CD14-positive monocyte (primary cell): ENCODE data around the gene FDPS. TPM values are rescaled to one million over a fixed set of nuclear protein-coding genes. Genes with fewer than 3 reads are reported as not detected.
A peak's percentile ranks its signal among the peaks of the same experiment; 100 is the strongest.

Source experiments
- DNase-seq, 3 donors: peaks; one replicate each; pipeline ENCODE4 v3.0.0-alpha.2; 2011 to 2022
- H2AFZ ChIP-seq: 2 replicates; pipeline ENCODE4 v1.6.0; 2012; ENCODE audit warnings: mild to moderate bottlenecking, low read depth, low read length, inconsistent platforms; ENCODE audit not compliant: insufficient read depth, poor library complexity, severe bottlenecking
- H3K27ac ChIP-seq, 2 donors: 1 replicate in 1 of 2; 2 replicates in 1 of 2; pipeline ENCODE4 v1.5.1; 2012 to 2013; ENCODE audit warnings: low read length in 2 of 2, control low read depth in 1 of 2, inconsistent platforms in 1 of 2, low read depth in 1 of 2, mild to moderate bottlenecking in 1 of 2
- H3K27me3 ChIP-seq, 2 donors: one replicate each; pipeline versions ENCODE4 v1.6.0 to v1.6.1; 2011 to 2013; ENCODE audit warnings: low read length in 2 of 2; ENCODE audit not compliant: control insufficient read depth in 2 of 2, insufficient read depth in 2 of 2
- H3K36me3 ChIP-seq, 2 donors: replicated peaks in 1 of 2; 1 replicate in 1 of 2; 2 replicates in 1 of 2; pipeline versions ENCODE4 v1.5.1 to v1.6.1; 2012 to 2013; ENCODE audit warnings: low read length in 2 of 2, control low read depth in 1 of 2, inconsistent platforms in 1 of 2, mild to moderate bottlenecking in 1 of 2; ENCODE audit not compliant: insufficient read depth in 2 of 2, control insufficient read depth in 1 of 2
- H3K4me1 ChIP-seq, 2 donors: 1 replicate in 1 of 2; 2 replicates in 1 of 2; pipeline versions ENCODE4 v1.5.1 to v1.6.1; 2012 to 2013; ENCODE audit warnings: low read length in 2 of 2, control low read depth in 1 of 2, inconsistent platforms in 1 of 2, mild to moderate bottlenecking in 1 of 2, moderate library complexity in 1 of 2; ENCODE audit not compliant: insufficient read depth in 2 of 2, control insufficient read depth in 1 of 2
- H3K4me2 ChIP-seq: replicated peaks from 2 replicates; pipeline ENCODE3; 2012; ENCODE audit warnings: low read length, moderate library complexity, mild to moderate bottlenecking; ENCODE audit not compliant: poor library complexity, severe bottlenecking; ENCODE audit errors: extremely low read depth
- H3K4me3 ChIP-seq, 3 experiments: fragments of 200-600 bp in 1 of 3; sonication (generic) in 1 of 3; replicated peaks in 1 of 3; 1 replicate in 2 of 3; 2 replicates in 1 of 3; pipeline ENCODE4 v1.5.1; 2011 to 2013; ENCODE audit warnings: low read length in 3 of 3, mild to moderate bottlenecking in 3 of 3, control low read depth in 2 of 3, low read depth in 2 of 3, inconsistent platforms in 1 of 3, moderate library complexity in 1 of 3
- H3K79me2 ChIP-seq: 2 replicates; pipeline ENCODE4 v1.6.0; 2012; ENCODE audit warnings: mild to moderate bottlenecking, control low read depth, inconsistent platforms, low read length, moderate library complexity; ENCODE audit not compliant: insufficient read depth
- H3K9ac ChIP-seq: 2 replicates; pipeline ENCODE4 v1.6.0; 2017; ENCODE audit warnings: low read length, mild to moderate bottlenecking; ENCODE audit not compliant: insufficient read depth, poor library complexity, severe bottlenecking
- H3K9me3 ChIP-seq, 2 donors: replicated peaks in 1 of 2; 1 replicate in 1 of 2; 2 replicates in 1 of 2; pipeline versions ENCODE4 v1.5.1 to v1.6.1; 2012 to 2013; ENCODE audit warnings: low read length in 2 of 2, control low read depth in 1 of 2; ENCODE audit not compliant: control insufficient read depth in 1 of 2, insufficient read depth in 1 of 2
- H4K20me1 ChIP-seq: 2 replicates; pipeline ENCODE4 v1.6.0; 2012; ENCODE audit warnings: mild to moderate bottlenecking, low read length, control low read depth, moderate library complexity; ENCODE audit not compliant: insufficient read depth
- H3K27ac Mint-ChIP-seq, 7 donors: one replicate each; pipeline ENCODE4 v1.8.0; 2020; ENCODE audit warnings: mild to moderate bottlenecking in 7 of 7, mixed read lengths in 7 of 7, moderate library complexity in 6 of 7, inconsistent platforms in 2 of 7
- H3K27me3 Mint-ChIP-seq, 3 donors: one replicate each; pipeline ENCODE4 v1.8.0; 2021 to 2022; ENCODE audit warnings: low read depth in 3 of 3, mild to moderate bottlenecking in 3 of 3, mixed read lengths in 3 of 3, moderate library complexity in 3 of 3, inconsistent platforms in 1 of 3
- H3K36me3 Mint-ChIP-seq, 2 donors: one replicate each; pipeline ENCODE4 v1.8.0; 2020; ENCODE audit warnings: mixed read lengths in 2 of 2, inconsistent platforms in 1 of 2, mild to moderate bottlenecking in 1 of 2
- H3K4me1 Mint-ChIP-seq: one replicate; pipeline ENCODE4 v1.8.0; 2020; ENCODE audit warnings: mild to moderate bottlenecking, mixed read lengths
- H3K4me3 Mint-ChIP-seq, 2 donors: one replicate each; pipeline ENCODE4 v1.8.0; 2020; ENCODE audit warnings: mild to moderate bottlenecking in 2 of 2, mixed read lengths in 2 of 2, moderate library complexity in 1 of 2
- H3K9me3 Mint-ChIP-seq, 7 donors: one replicate each; pipeline ENCODE4 v1.8.0; 2020 to 2022; ENCODE audit warnings: mixed read lengths in 7 of 7, mild to moderate bottlenecking in 6 of 7, moderate library complexity in 6 of 7, inconsistent platforms in 2 of 7
- CTCF ChIP-seq: fragments of 200-600 bp; IDR thresholded peaks from one replicate; pipeline ENCODE4 v1.8.0; 2022; ENCODE audit warnings: antibody characterized with exemption, mild to moderate bottlenecking
- WGBS: methylation state at CpG from one replicate; pipeline ENCODE4 v1.1.5; 2013; ENCODE audit warnings: missing lambda C conversion rate; ENCODE audit not compliant: insufficient coverage; 5-methylcytosine and 5-hydroxymethylcytosine counted together
- intact Hi-C, 2 donors: fragments of 100-400 bp; cut with micrococcal nuclease; formaldehyde crosslinking; loops; one replicate each; pipeline versions ENCODE4 v1.15.0 to v1.15.1; 2023
- polyA plus RNA-seq, 3 donors: library from polyadenylated mRNA; depleted of rRNA in 1 of 3; unstranded in 2 of 3; stranded (reverse) in 1 of 3; fragments of 300-500 nt in 2 of 3; fragments of >200 nt in 1 of 3; fragmentation: Illumina TruSeq in 2 of 3; gene quantifications; 1 replicate in 2 of 3; 2 replicates in 1 of 3; pipeline ENCODE4 v1.2.3, GENCODE V29; 2012 to 2021

FDPS gene
- polyA plus RNA-seq, 3 donors, result 92.5 to 123 (median 117) TPM

DNA sequence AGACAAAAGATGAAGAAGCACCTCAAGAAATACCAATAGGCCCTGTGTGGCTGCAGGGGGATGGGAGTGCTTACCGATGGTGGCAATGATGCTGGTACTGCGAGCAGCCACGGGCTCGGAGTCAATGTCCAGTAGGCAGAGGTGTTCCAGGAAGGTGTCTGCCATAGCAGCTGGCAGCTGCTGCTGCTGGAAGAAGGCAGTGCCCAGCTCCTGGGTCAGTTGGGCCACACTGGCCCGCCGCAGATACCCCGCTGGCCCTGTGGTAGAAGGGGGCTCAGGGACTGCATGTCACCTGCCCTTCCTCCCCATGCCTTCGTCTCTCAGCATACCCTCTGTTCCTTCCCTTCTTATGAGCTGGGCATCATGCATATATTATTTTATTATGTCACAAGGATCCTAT lies 8.6 kb upstream of the FDPS start:
- H3K9me3 ChIP-seq, result no peaks in the 10 kb centered on the region
- Mint-ChIP-seq H3K36me3 (no peaks in the 10 kb centered on the region), H3K4me3 (no peak overlapping the region), H3K4me1 (peaks cover 9% of the 10 kb centered on the region), H3K9me3 (peaks cover 0 to 4% (median 0%) of the 10 kb centered on the region in 7 donors), H3K27me3 (peaks cover 22 to 34% (median 27%) of the 10 kb centered on the region in 3 donors), H3K27ac (no peak overlapping the region)
- no peak overlapping the region for H3K9ac ChIP-seq
- 96% methylated on average over 4 of the region's 8 CpGs for WGBS
- H3K4me1 ChIP-seq, result peaks cover 5 to 7% of the 10 kb centered on the region in 2 donors
- H4K20me1 ChIP-seq, result no peaks in the 10 kb centered on the region
- H3K79me2 ChIP-seq, result no peaks in the 10 kb centered on the region
- no peak overlapping the region for H3K4me3 ChIP-seq
- intact Hi-C loops, result no loop called here
- H3K27me3 ChIP-seq, result peaks cover 10 to 19% of the 10 kb centered on the region in 2 donors
- no peaks in the 10 kb centered on the region for H3K36me3 ChIP-seq
- no peak for DNase-seq
- no peak overlapping the region for H2AFZ ChIP-seq
- no peak overlapping the region for H3K4me2 ChIP-seq
- no peak overlapping the region for H3K27ac ChIP-seq
- no peak for TF ChIP-seq CTCF

GRCh38 chr1:155300553-155301329 lies 7.9 kb upstream of the FDPS start:
- no peak overlapping the region for H2AFZ ChIP-seq
- no peaks in the 10 kb centered on the region for H3K36me3 Mint-ChIP-seq
- H3K4me1 Mint-ChIP-seq, result peaks cover 4% of the 10 kb centered on the region
- peaks cover 0 to under 1% of the 10 kb centered on the region in 2 donors for H3K4me1 ChIP-seq
- H3K4me3 ChIP-seq, result no peak overlapping the region
- no peak overlapping the region for H3K4me2 ChIP-seq
- no peak overlapping the region for H3K27ac ChIP-seq
- H3K27me3 Mint-ChIP-seq, result peaks cover 15 to 29% (median 20%) of the 10 kb centered on the region in 3 donors
- intact Hi-C loops, result no loop called here
- peaks cover 7 to 12% of the 10 kb centered on the region in 2 donors for H3K27me3 ChIP-seq
- no peak for TF ChIP-seq CTCF
- H3K79me2 ChIP-seq, result no peaks in the 10 kb centered on the region
- no peaks in the 10 kb centered on the region for H4K20me1 ChIP-seq
- no peaks in the 10 kb centered on the region for H3K9me3 ChIP-seq
- WGBS, result 96% methylated on average over 7 of the region's 9 CpGs
- H3K36me3 ChIP-seq, result no peaks in the 10 kb centered on the region
- H3K4me3 Mint-ChIP-seq, result no peak overlapping the region
- no peak overlapping the region for H3K9ac ChIP-seq
- H3K9me3 Mint-ChIP-seq, result peaks cover 0 to 2% (median 0%) of the 10 kb centered on the region in 7 donors
- peak overlapping the region in 2 of 7 donors; percentile 39 to 76 for H3K27ac Mint-ChIP-seq
- no peak for DNase-seq
